Measurements from ENCODE around the gene SCUBE1.

SCUBE1 gene

GRCh38 chr22:43213962-43214361, 129.2 kb downstream of the SCUBE1 start:
- Histone ChIP-seq H3K4me2 (ENCODE audit: low read length) (no peak overlapping the region), H3K9me3 (ENCODE audit: control insufficient read depth, low read length) (no peaks in the 10 kb centered on the region)
- no peak for TF ChIP-seq CTCF (IDR thresholded peaks at IDR 0.05)

DNA sequence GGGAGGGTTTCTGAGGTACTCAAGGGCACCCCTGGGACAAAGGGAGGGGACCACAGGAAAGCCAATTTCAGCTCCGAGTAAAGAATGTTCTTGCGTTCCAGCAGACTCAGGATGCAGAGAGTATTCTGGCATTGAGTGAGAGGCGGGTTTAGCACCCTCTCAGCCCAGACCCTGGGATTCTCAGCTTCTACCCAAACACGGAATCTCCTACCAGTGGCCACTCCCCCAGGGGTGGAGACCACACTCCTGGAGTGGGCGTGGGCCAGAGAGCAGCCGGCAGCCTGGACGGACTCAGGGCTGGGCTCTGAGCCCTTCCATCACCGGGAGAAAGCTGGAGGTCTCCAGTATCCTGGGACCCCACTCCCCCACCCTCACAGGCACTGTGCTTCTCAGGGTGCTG, 130.1 kb downstream of the SCUBE1 start:
- Histone ChIP-seq H3K4me3 (ENCODE audit: low read depth, low read length) (no peak overlapping the region), H3K27ac (no peak overlapping the region), H3K79me2 (no peaks in the 10 kb centered on the region), H3K9ac (no peak overlapping the region), H3K36me3 (ENCODE audit: control insufficient read depth, insufficient read depth, low read length) (no peaks in the 10 kb centered on the region), H3K4me2 (ENCODE audit: low read length) (no peak overlapping the region), H3K4me1 (no peaks in the 10 kb centered on the region), H3K27me3 (ENCODE audit: control insufficient read depth, insufficient read depth, low read length) (no peaks in the 10 kb centered on the region), H2AFZ (no peak overlapping the region), H3K9me3 (ENCODE audit: control insufficient read depth, low read length) (no peaks in the 10 kb centered on the region)
- TF ChIP-seq CTCF (IDR thresholded peaks at IDR 0.05) = no peak

More at GRCh38 chr22:43213962-43214361, 129.2 kb downstream of the SCUBE1 start:
- Histone ChIP-seq H3K79me2 (no peaks in the 10 kb centered on the region), H3K4me3 (ENCODE audit: low read depth, low read length) (no peak overlapping the region), H2AFZ (no peak overlapping the region), H3K36me3 (ENCODE audit: control insufficient read depth, insufficient read depth, low read length) (no peaks in the 10 kb centered on the region), H3K27me3 (ENCODE audit: control insufficient read depth, insufficient read depth, low read length) (no peaks in the 10 kb centered on the region), H3K9ac (no peak overlapping the region), H3K4me1 (no peaks in the 10 kb centered on the region), H3K27ac (no peak overlapping the region)

DNA sequence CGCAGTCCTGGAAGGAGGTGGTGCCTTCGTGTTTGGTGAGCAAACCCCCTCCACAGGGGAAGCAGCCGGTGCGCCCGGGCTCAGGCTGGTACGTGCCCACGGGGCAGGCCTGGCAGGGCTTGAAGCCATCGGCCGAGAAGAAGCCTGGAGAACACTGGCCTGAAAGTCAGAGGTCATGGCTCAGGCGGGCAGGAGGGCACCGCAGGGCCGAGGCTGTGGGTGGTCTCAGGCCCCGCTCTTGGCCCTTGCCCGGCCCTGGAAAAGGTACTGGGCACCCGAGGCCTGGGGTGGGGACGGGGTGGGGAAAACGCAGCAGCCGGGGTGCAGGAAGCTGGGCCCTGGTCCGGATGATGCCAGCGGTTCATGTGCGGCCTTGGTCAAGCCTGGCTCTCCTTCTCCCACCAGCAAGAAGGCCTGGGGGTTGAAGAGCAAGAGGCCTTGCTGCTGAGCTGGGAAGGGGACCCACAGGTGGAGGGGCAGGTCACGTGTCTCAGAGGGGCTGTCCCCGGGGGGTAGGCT, 130.7 kb downstream of the SCUBE1 start:
- no peak for TF ChIP-seq CTCF (IDR thresholded peaks at IDR 0.05)
- H3K9me3 ChIP-seq (ENCODE audit: control insufficient read depth, low read length) = no peaks in the 10 kb centered on the region
- H3K4me2 ChIP-seq (ENCODE audit: low read length) = no peak overlapping the region

GRCh38 chr22:43211941-43212433, 131.2 kb downstream of the SCUBE1 start:
- no peaks in the 10 kb centered on the region for H3K9me3 ChIP-seq (ENCODE audit: control insufficient read depth, low read length)
- H3K4me1 ChIP-seq = no peaks in the 10 kb centered on the region
- H3K9ac ChIP-seq = no peak overlapping the region

More for the DNA sequence above, 130.7 kb downstream of the SCUBE1 start:
- Histone ChIP-seq H3K36me3 (ENCODE audit: control insufficient read depth, insufficient read depth, low read length) (no peaks in the 10 kb centered on the region), H3K9ac (no peak overlapping the region), H3K79me2 (no peaks in the 10 kb centered on the region), H3K4me1 (no peaks in the 10 kb centered on the region), H3K4me3 (ENCODE audit: low read depth, low read length) (no peak overlapping the region), H3K27me3 (ENCODE audit: control insufficient read depth, insufficient read depth, low read length) (no peaks in the 10 kb centered on the region), H2AFZ (no peak overlapping the region), H3K27ac (no peak overlapping the region)

More at GRCh38 chr22:43211941-43212433, 131.2 kb downstream of the SCUBE1 start:
- H3K4me2 ChIP-seq (ENCODE audit: low read length) = no peak overlapping the region
- no peak for TF ChIP-seq CTCF (IDR thresholded peaks at IDR 0.05)
- no peaks in the 10 kb centered on the region for H3K79me2 ChIP-seq
- no peak overlapping the region for H3K27ac ChIP-seq
- no peak overlapping the region for H2AFZ ChIP-seq
- H3K27me3 ChIP-seq (ENCODE audit: control insufficient read depth, insufficient read depth, low read length) = no peaks in the 10 kb centered on the region
- H3K36me3 ChIP-seq (ENCODE audit: control insufficient read depth, insufficient read depth, low read length) = no peaks in the 10 kb centered on the region
- no peak overlapping the region for H3K4me3 ChIP-seq (ENCODE audit: low read depth, low read length)
